K562 (cell line): ENCODE results near the gene HOXD4. TPM values are rescaled to one million over a fixed set of nuclear protein-coding genes. Genes with fewer than 3 reads are reported as not detected.

ENCODE experiments used
- ATAC-seq: fragments of 200-7000 bp; cut with Tn5 transposase; 3 replicates; pipeline ENCODE4 v1.9.1; 2020; ENCODE audit warnings: moderate library complexity
- BruUV-seq: library from RNA; stranded (reverse); fragments of 400-500 nt; replicated peaks from 2 replicates; lab custom pipeline; 2021; lab: Mats Ljungman, UMichigan
- CTCF ChIA-PET: fragments of 300-600 bp; formaldehyde crosslinking; extraction: SDS; loops from one replicate; lab custom pipeline; 2021; ENCODE audit warnings: low intra/inter-chr PET ratio; lab: Yijun Ruan, JAX
- POLR2A ChIA-PET: fragments of 300-600, 350-650 bp; sonication (Branson Sonifier 250); formaldehyde crosslinking; extraction: SDS; loops from one replicate; lab custom pipeline; 2021; ENCODE audit warnings: antibody characterized with exemption, inconsistent platforms; lab: Yijun Ruan, JAX
- DNase-seq, 4 experiments: peaks; one replicate each; pipeline versions ENCODE4 v3.0.0 to v3.0.0-alpha.2; 2011 to 2018; ENCODE audit warnings: low spot score in 3 of 4, mixed read lengths in 3 of 4; ENCODE audit errors: extremely low read depth in 1 of 4
- FAIRE-seq: peaks from 2 replicates; lab custom pipeline; 2011; peaks lifted over from hg19 to GRCh38; lab: Jason Lieb, UNC
- H2AFZ ChIP-seq: 2 replicates; pipeline ENCODE4 v1.6.0; 2011; ENCODE audit warnings: low read depth, low read length, control low read depth, inconsistent platforms
- H3K27ac ChIP-seq: fragments of 200-600 bp; 3 replicates; pipeline ENCODE4 v1.8.0; 2011; ENCODE audit warnings: low read depth, mild to moderate bottlenecking, control low read depth, inconsistent platforms, low read length, moderate library complexity, mixed read lengths; ENCODE audit errors: extremely low read depth
- H3K27me3 ChIP-seq, 2 experiments: fragments of 300-600 bp in 1 of 2; 2 replicates in 1 of 2; 3 replicates in 1 of 2; pipeline versions ENCODE4 v1.6.0 to v1.8.0; 2011; ENCODE audit warnings: inconsistent platforms in 2 of 2, low read length in 2 of 2, mild to moderate bottlenecking in 1 of 2, mixed read lengths in 1 of 2, moderate library complexity in 1 of 2; ENCODE audit not compliant: control insufficient read depth in 2 of 2, insufficient read depth in 2 of 2
- H3K36me3 ChIP-seq: fragments of 300-600 bp; 3 replicates; pipeline ENCODE4 v1.8.0; 2011; ENCODE audit warnings: mild to moderate bottlenecking, low read length, inconsistent platforms; ENCODE audit not compliant: control insufficient read depth, insufficient read depth
- H3K4me1 ChIP-seq, 2 experiments: fragments of 200-600 bp in 1 of 2; replicated peaks in 1 of 2; 2 replicates in 1 of 2; 3 replicates in 1 of 2; pipeline versions ENCODE4 v1.5.1 to v1.8.0; 2011; ENCODE audit warnings: inconsistent platforms in 2 of 2, low read length in 2 of 2, mild to moderate bottlenecking in 1 of 2, mixed read lengths in 1 of 2, moderate library complexity in 1 of 2; ENCODE audit not compliant: control insufficient read depth in 2 of 2, insufficient read depth in 2 of 2
- H3K4me2 ChIP-seq: 2 replicates; pipeline ENCODE4 v1.6.1; 2011; ENCODE audit warnings: low read length, control low read depth, inconsistent platforms, mixed read lengths; ENCODE audit not compliant: insufficient read depth
- H3K4me3 ChIP-seq: fragments of 200-600 bp; sonication (generic), shearing (Covaris generic); 2 replicates; pipeline ENCODE4 v1.5.1; 2016; ENCODE audit warnings: control low read depth, inconsistent platforms
- H3K79me2 ChIP-seq: fragments of 200-600 bp; 3 replicates; pipeline ENCODE4 v1.8.0; 2011; ENCODE audit warnings: low read length, inconsistent platforms; ENCODE audit not compliant: control insufficient read depth, insufficient read depth
- H3K9ac ChIP-seq, 2 experiments: 2 replicates each; pipeline versions ENCODE4 v1.6.0 to v1.6.1; 2011; ENCODE audit warnings: low read depth in 2 of 2, low read length in 2 of 2, control low read depth in 1 of 2, inconsistent platforms in 1 of 2, mild to moderate bottlenecking in 1 of 2, mixed read lengths in 1 of 2; ENCODE audit not compliant: insufficient read depth in 1 of 2
- H3K9me1 ChIP-seq: one replicate; pipeline ENCODE4 v1.6.0; 2011; ENCODE audit warnings: inconsistent platforms, mild to moderate bottlenecking, low read length, moderate library complexity; ENCODE audit not compliant: control insufficient read depth, insufficient read depth
- H3K9me3 ChIP-seq: replicated peaks from 2 replicates; pipeline ENCODE4 v1.5.1; 2011; ENCODE audit warnings: low read depth, low read length, inconsistent platforms; ENCODE audit not compliant: control insufficient read depth, insufficient read depth
- H4K20me1 ChIP-seq: replicated peaks from 2 replicates; pipeline ENCODE4 v1.6.1; 2011; ENCODE audit warnings: low read length, inconsistent platforms, mixed read lengths; ENCODE audit not compliant: control insufficient read depth, insufficient read depth
- CBX2 ChIP-seq: fragments of 200-600 bp; sonication (generic); IDR thresholded peaks from one replicate; pipeline ENCODE4 v1.6.1; 2012; ENCODE audit warnings: mild to moderate bottlenecking, low read length, inconsistent platforms; ENCODE audit not compliant: insufficient read depth, poor library complexity, severe bottlenecking
- CC2D1A ChIP-seq: fragments of 450-650 bp; IDR thresholded peaks from 2 replicates; pipeline ENCODE4 v1.6.1; 2017; ENCODE audit warnings: mild to moderate bottlenecking
- KLF10 ChIP-seq: fragments of 250-450 bp; sonication (Bioruptor Pico); IDR thresholded peaks from 2 replicates; pipeline ENCODE4 v1.6.1; 2021; ENCODE audit warnings: matching md5 sums
- MIER1 ChIP-seq: fragments of 450-650 bp; IDR thresholded peaks from 2 replicates; pipeline ENCODE4 v1.6.1; 2016; ENCODE audit warnings: antibody characterized with exemption, mild to moderate bottlenecking, low read depth
- PYGO2 ChIP-seq: fragments of 450-650 bp; IDR thresholded peaks from 2 replicates; pipeline ENCODE4 v1.6.1; 2016; ENCODE audit warnings: mild to moderate bottlenecking, missing genetic modification characterization, moderate library complexity, missing compliant biosample characterization
- RCOR1 ChIP-seq, 2 experiments: IDR thresholded peaks; 2 replicates each; pipeline ENCODE4 v1.6.1; 2012; ENCODE audit warnings: low read depth in 2 of 2, low read length in 2 of 2, borderline replicate concordance in 1 of 2, improper control_type of control experiment in 1 of 2
- SAFB2 ChIP-seq: fragments of 200-400 bp; formaldehyde crosslinking; IDR thresholded peaks from 2 replicates; pipeline ENCODE4 v1.6.1; 2018; ENCODE audit warnings: borderline replicate concordance, low read length, low read depth, moderate library complexity; ENCODE audit not compliant: severe bottlenecking
- U2AF1 ChIP-seq: fragments of 200-400 bp; formaldehyde crosslinking; optimal IDR thresholded peaks from 2 replicates; pipeline ENCODE3; 2017; ENCODE audit warnings: mild to moderate bottlenecking, low read depth, low read length, moderate library complexity
- ZFP36 ChIP-seq: fragments of 150-350 bp; IDR thresholded peaks from 2 replicates; pipeline ENCODE4 v1.6.1; 2018; ENCODE audit warnings: low read length, low read depth; ENCODE audit not compliant: partially characterized antibody
- WGBS: fragments of 100-300 bp; shearing (Covaris generic); methylation state at CpG from one replicate; pipeline ENCODE4 v1.1.6; 2016; ENCODE audit warnings: low coverage, mixed read lengths; ENCODE audit not compliant: insufficient coverage; ENCODE audit errors: missing lambda C conversion rate; 5-methylcytosine and 5-hydroxymethylcytosine counted together
- in situ Hi-C: fragments of 300-500 bp; cut with MboI; formaldehyde crosslinking; loops from 4 replicates; pipeline ENCODE4 v1.15.0; 2018; ENCODE audit warnings: inconsistent platforms, mixed read lengths
- intact Hi-C: fragments of 100-400 bp; cut with micrococcal nuclease; formaldehyde crosslinking; loops from 2 replicates; pipeline ENCODE4 v1.14.2; 2022
- polyA plus RNA-seq, 8 experiments: library from polyadenylated mRNA; depleted of rRNA in 4 of 8; stranded (reverse) in 5 of 8; unstranded in 3 of 8; fragments of >200 nt; fragmentation: Nextera tagmentation in 2 of 8; fragmentation: Illumina TruSeq in 1 of 8; extraction: Ambion mirVana in 2 of 8; extraction: Trizol in 1 of 8; gene quantifications; 2 replicates each; pipeline versions ENCODE4 v1.2.1 to v1.2.3, GENCODE V29; 2011 to 2014; ENCODE audit warnings: inconsistent platforms in 1 of 8, missing spikeins in 1 of 8
- total RNA-seq, 7 experiments: library from RNA; depleted of rRNA in 6 of 7; stranded (reverse); fragments of >200 nt in 6 of 7; fragmentation: Illumina TruSeq in 2 of 7; extraction: Trizol in 2 of 7; gene quantifications; 2 replicates each; pipeline versions ENCODE4 v1.2.1 to v1.2.3, GENCODE V29; 2011 to 2021; ENCODE audit warnings: low replicate concordance in 1 of 7
- TF ChIP-seq, protein P1 (sequence below): fragments of 450-650 bp; IDR thresholded peaks from 2 replicates; pipeline ENCODE4 v1.7.0; 2016; ENCODE audit warnings: borderline replicate concordance

HOXD4 gene
- total and polyA plus RNA-seq, 9 of the 15 experiments (the other 6 are each of a cell fraction or from before 2014, with no cell fraction given): not detected

DNA sequence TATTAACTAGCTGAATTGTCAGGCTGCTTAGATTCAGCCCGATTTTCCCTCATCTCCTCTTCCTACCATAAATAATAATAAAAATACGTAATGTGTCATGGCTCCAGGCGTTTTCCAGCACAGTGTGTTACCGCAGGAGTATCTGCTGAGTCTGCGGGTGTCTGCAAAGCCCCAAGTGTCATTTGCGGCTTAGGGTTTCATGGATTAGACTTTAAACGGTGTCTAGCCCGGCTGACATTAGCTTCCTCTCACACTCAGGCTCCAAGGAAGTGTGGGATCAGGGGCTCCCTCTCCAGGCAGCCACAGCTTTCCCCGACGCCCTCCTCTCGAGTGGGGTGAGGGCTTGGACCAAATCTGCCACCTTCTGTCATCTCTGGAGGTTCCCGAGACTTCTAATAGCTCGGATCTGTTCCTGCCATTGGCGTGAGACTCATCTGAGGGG, 23.1 kb downstream of the HOXD4 start:
- Histone ChIP-seq H3K4me3 (no peak overlapping the region), H3K9me3 (no peaks in the 10 kb centered on the region), H3K27ac (no peak overlapping the region), H3K4me2 (no peak overlapping the region), H3K9me1 (no peaks in the 10 kb centered on the region), H3K4me1 (peaks cover 0 to 31% of the 10 kb centered on the region in 2 experiments; a peak in 2 of 5 replicates), H3K27me3 (peaks cover 58 to 70% of the 10 kb centered on the region in 2 experiments), H2AFZ (no peak overlapping the region), H3K79me2 (no peaks in the 10 kb centered on the region), H3K36me3 (no peaks in the 10 kb centered on the region)
- CTCF ChIA-PET: no interaction called here
- no TSS peak for BruUV-seq
- intact Hi-C loops (no loop called here), in situ Hi-C loops (no loop called here)
- no peak for ATAC-seq
- TF ChIP-seq U2AF1 (no peak), MIER1 (no peak), ZFP36 (peak; percentile 4), PYGO2 (tag) (no peak), CC2D1A (no peak), RCOR1 (IDR thresholded peaks at IDR 0.05; ENCODE audit: borderline replicate concordance in 1 of 2, low read depth in 2 of 2, low read length in 2 of 2) (no peak), KLF10 (CRISPR knock-in tag) (no peak), CBX2 (peak; percentile 54), SAFB2 (no peak)
- TF ChIP-seq, protein P1, sequence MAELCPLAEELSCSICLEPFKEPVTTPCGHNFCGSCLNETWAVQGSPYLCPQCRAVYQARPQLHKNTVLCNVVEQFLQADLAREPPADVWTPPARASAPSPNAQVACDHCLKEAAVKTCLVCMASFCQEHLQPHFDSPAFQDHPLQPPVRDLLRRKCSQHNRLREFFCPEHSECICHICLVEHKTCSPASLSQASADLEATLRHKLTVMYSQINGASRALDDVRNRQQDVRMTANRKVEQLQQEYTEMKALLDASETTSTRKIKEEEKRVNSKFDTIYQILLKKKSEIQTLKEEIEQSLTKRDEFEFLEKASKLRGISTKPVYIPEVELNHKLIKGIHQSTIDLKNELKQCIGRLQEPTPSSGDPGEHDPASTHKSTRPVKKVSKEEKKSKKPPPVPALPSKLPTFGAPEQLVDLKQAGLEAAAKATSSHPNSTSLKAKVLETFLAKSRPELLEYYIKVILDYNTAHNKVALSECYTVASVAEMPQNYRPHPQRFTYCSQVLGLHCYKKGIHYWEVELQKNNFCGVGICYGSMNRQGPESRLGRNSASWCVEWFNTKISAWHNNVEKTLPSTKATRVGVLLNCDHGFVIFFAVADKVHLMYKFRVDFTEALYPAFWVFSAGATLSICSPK: no peak
- TF ChIP-seq, all 486 proteins: peak for 2
- WGBS: 1% methylated on average over 14 of the region's 14 CpGs
- FAIRE-seq (no peak), DNase-seq (no peak)
- H3K9ac ChIP-seq: no peak overlapping the region
- H4K20me1 ChIP-seq: no peaks in the 10 kb centered on the region; the same call in 1 of the 2 replicates
- POLR2A ChIA-PET: interaction anchor here (0.6 to 0.9 kb wide), 4 partner anchors 12 to 812 kb away, joined by 3 read pairs; no protein-coding TSS in a partner anchor
